Pancreas (tissue), 10 donors: ENCODE measurements around the gene HHAT. TPM values are rescaled to one million over a fixed set of nuclear protein-coding genes. Genes with fewer than 3 reads are reported as not detected.

Experiments
- ATAC-seq, 4 donors: fragments of 200-7000 bp; cut with Tn5 transposase; one replicate each; pipeline versions ENCODE4 v1.8.0 to v1.9.1; 2020; ENCODE audit warnings: mild to moderate bottlenecking in 4 of 4, moderate library complexity in 4 of 4
- DNase-seq, 6 donors: peaks; one replicate each; pipeline ENCODE4 v3.0.0-alpha.2; 2020
- FAIRE-seq: peaks from 2 replicates; lab custom pipeline; 2012; peaks lifted over from hg19 to GRCh38; lab: Jason Lieb, UNC
- H3K27ac ChIP-seq, 4 donors: fragments of 200-600 bp; sonication (generic); 1 replicate in 3 of 4; 2 replicates in 1 of 4; pipeline versions ENCODE4 v1.5.0 to v1.8.0; 2020
- H3K27me3 ChIP-seq, 4 donors: fragments of 200-600 bp; one replicate each; pipeline ENCODE4 v1.8.0; 2021
- H3K36me3 ChIP-seq, 3 donors: fragments of 200-600 bp; sonication (generic) in 1 of 3; one replicate each; pipeline versions ENCODE4 v1.5.0 to v1.8.0; 2020 to 2021
- H3K4me1 ChIP-seq, 3 donors: fragments of 200-600 bp; one replicate each; pipeline ENCODE4 v1.8.0; 2021
- H3K4me3 ChIP-seq, 4 donors: fragments of 200-600 bp; sonication (generic) in 2 of 4; one replicate each; pipeline versions ENCODE4 v1.5.0 to v1.8.0; 2020 to 2021
- H3K9me3 ChIP-seq, 4 donors: fragments of 200-600 bp; one replicate each; pipeline ENCODE4 v1.8.0; 2021
- WGBS, 2 donors: extraction: QIAGEN DNeasy Blood & Tissue Kit; methylation state at CpG; one replicate each; pipeline ENCODE4 v1.1.7; 2013; 5-methylcytosine and 5-hydroxymethylcytosine counted together
- intact Hi-C, 3 donors: fragments of 100-400 bp; cut with DNase I; formaldehyde crosslinking; loops; one replicate each; pipeline versions ENCODE4 v1.11.1 to v1.14.2; 2022
- polyA plus RNA-seq, 2 donors: library from polyadenylated mRNA; stranded (reverse); fragments of 200-250 nt; gene quantifications; one replicate each; pipeline ENCODE4 v1.2.3, GENCODE V29; 2013
- total RNA-seq, 6 donors: library from RNA; stranded (reverse); fragmentation: NEBNext Ultra II Directional in 4 of 6; extraction: Animal tissue kit (Norgen Biotek cat#: 25700) in 4 of 6; gene quantifications; one replicate each; pipeline versions ENCODE4 v1.2.1 to v1.2.4, GENCODE V29; 2021 to 2023
- TF ChIP-seq, protein P1 (sequence below), 4 donors: fragments of 200-600 bp; sonication (generic) in 3 of 4; IDR thresholded peaks; one replicate each; pipeline versions ENCODE4 v1.5.0 to v1.8.0; 2021; ENCODE audit warnings: antibody characterized with exemption in 4 of 4
- donor health status: healthy with polysubstance abuse.
- donor health status: DM: no; HTN: no; CAD: no; lungs with moderate emphysema.
- donor health status: DM: no; HTN: no; CAD: no.
- donor health status: control.
- donor health status: control.
- donor health status: Bipolar disorder and iron deficiency.
- donor health status: DM: yes; HTN: yes; CAD: no.
- donor health status: DM: no; HTN: no; CAD: no.
- donor health status: DM: no; HTN: no; CAD: no.
- donor health status: DM: yes; HTN: yes; CAD: no.

Gene HHAT
- total and polyA plus RNA-seq, 8 donors: 1.3 to 4.1 (median 2.4) TPM

DNA sequence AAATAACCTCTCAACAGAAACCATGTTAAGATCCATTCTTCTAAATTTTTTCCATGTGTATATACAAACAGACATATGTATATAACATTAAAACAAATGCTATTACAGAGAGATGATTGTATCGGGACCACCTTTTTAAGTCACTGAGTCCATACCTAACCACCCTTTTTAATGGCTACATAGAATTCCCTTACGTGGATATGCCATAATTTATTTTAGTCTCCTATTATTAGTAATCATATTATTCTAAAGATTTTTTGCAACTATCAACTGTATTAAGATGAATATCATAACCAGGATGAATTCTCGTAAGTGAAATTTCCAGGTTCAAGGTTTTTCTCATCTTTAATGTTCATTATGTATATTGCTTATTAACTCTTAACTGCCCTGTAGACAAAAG lies 259.7 kb downstream of the HHAT start:
- TF ChIP-seq, protein P1, sequence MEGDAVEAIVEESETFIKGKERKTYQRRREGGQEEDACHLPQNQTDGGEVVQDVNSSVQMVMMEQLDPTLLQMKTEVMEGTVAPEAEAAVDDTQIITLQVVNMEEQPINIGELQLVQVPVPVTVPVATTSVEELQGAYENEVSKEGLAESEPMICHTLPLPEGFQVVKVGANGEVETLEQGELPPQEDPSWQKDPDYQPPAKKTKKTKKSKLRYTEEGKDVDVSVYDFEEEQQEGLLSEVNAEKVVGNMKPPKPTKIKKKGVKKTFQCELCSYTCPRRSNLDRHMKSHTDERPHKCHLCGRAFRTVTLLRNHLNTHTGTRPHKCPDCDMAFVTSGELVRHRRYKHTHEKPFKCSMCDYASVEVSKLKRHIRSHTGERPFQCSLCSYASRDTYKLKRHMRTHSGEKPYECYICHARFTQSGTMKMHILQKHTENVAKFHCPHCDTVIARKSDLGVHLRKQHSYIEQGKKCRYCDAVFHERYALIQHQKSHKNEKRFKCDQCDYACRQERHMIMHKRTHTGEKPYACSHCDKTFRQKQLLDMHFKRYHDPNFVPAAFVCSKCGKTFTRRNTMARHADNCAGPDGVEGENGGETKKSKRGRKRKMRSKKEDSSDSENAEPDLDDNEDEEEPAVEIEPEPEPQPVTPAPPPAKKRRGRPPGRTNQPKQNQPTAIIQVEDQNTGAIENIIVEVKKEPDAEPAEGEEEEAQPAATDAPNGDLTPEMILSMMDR (IDR thresholded peaks at IDR 0.05): no peak
- 89 to 92% methylated on average over 3 of the region's 3 CpGs for WGBS, 2 donors

DNA sequence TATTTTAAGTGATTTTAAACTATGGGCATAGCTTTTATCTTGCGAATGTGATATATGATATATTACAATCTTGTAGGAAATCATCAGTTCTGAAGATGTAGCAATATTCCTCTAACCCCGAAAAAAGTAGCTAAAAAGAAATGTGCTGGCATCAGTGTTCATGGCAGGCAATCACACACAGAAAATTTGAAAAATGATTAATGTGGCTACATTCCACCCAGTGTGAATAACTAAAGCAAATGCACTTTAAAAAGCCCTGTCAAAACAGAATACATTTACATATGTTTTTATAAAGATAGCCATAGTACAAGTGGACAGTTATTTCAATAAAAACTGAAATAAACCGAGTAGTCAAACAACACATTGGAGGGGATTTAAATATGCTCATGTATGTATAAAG lies 260.2 kb downstream of the HHAT start:
- no peaks in the 10 kb centered on the region for H3K36me3 ChIP-seq
- H3K4me3 ChIP-seq: no peak overlapping the region
- no peak for ATAC-seq
- no peak for FAIRE-seq
- DNase-seq: no peak
- no peaks in the 10 kb centered on the region for H3K9me3 ChIP-seq
- no peaks in the 10 kb centered on the region for H3K27me3 ChIP-seq
- intact Hi-C loops: loop anchor here in 2 of 3 donors (10.0 kb wide), 1 partner anchor 546 kb away; the partner anchor contains the start of gene KCNH1 (in 2 of the 2)
- H3K4me1 ChIP-seq: no peaks in the 10 kb centered on the region
- no peak overlapping the region for H3K27ac ChIP-seq
- 79 to 89% methylated on average over 3 of the region's 3 CpGs for WGBS, 2 donors
- TF ChIP-seq, protein P1 (IDR thresholded peaks at IDR 0.05): no peak

More for the DNA sequence above, 259.7 kb downstream of the HHAT start:
- no peaks in the 10 kb centered on the region for H3K9me3 ChIP-seq
- no peak overlapping the region for H3K27ac ChIP-seq
- intact Hi-C loops: loop anchor here in 2 of 3 donors (10.0 kb wide), 1 partner anchor 546 kb away; the partner anchor contains the start of gene KCNH1 (in 2 of the 2)
- no peaks in the 10 kb centered on the region for H3K27me3 ChIP-seq
- H3K4me1 ChIP-seq: no peaks in the 10 kb centered on the region
- ATAC-seq: no peak
- no peak for DNase-seq
- H3K4me3 ChIP-seq: no peak overlapping the region
- no peaks in the 10 kb centered on the region for H3K36me3 ChIP-seq
- FAIRE-seq: no peak

DNA sequence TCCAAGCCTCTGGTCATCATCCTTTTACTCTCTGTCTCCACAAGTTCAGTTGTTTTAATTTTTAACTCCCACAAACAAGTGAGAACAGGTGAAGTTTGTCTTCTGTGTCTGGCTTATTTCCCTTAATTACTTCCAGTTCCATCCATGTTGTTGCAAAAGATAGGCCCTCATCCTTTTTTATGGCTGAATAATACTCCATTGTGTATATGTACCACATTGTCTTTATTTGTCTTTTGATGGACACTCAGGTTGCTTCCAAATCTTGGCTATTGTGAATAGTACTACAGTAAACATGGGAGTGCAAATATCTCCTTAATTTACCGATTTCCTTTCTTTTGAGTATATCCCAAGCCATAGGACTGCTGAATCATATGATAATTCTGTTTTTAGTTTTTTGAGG lies 262.5 kb downstream of the HHAT start:
- Histone ChIP-seq H3K4me3 (no peak overlapping the region), H3K4me1 (no peaks in the 10 kb centered on the region), H3K27me3 (no peaks in the 10 kb centered on the region), H3K36me3 (no peaks in the 10 kb centered on the region), H3K9me3 (no peaks in the 10 kb centered on the region), H3K27ac (no peak overlapping the region)
- no peak for ATAC-seq
- TF ChIP-seq, protein P1 (IDR thresholded peaks at IDR 0.05): no peak
- 88 to 90% methylated on average over 1 of the region's 1 CpG for WGBS, 2 donors
- no peak for DNase-seq
- intact Hi-C loops: no loop called here
- FAIRE-seq: no peak

DNA sequence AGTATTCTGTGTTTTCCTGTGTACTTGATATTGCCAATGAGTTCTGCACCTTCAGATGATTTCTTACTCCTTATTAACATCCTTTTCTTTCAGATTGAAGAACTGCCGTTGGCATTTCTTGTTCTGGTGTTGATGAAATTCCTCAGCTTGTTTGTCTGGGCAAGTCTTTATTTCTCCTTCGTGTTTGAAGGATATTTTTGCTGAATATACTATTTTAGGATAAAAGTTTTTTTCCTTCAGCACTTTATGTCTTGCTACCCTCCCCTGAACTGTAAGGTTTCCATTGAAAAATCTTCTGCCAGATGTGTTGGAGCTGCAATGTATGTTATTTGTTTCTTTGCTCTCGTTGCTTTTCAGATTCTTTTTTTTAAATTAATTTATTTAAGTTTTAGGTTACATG lies 265.9 kb downstream of the HHAT start:
- ATAC-seq: no peak
- TF ChIP-seq, protein P1 (IDR thresholded peaks at IDR 0.05): no peak
- Histone ChIP-seq H3K36me3 (no peaks in the 10 kb centered on the region), H3K27ac (no peak overlapping the region), H3K27me3 (no peaks in the 10 kb centered on the region), H3K4me1 (no peaks in the 10 kb centered on the region), H3K4me3 (no peak overlapping the region), H3K9me3 (no peaks in the 10 kb centered on the region)
- intact Hi-C loops: no loop called here
- 39 to 44% methylated on average over 3 of the region's 3 CpGs for WGBS, 2 donors
- no peak for FAIRE-seq
- DNase-seq: no peak

DNA sequence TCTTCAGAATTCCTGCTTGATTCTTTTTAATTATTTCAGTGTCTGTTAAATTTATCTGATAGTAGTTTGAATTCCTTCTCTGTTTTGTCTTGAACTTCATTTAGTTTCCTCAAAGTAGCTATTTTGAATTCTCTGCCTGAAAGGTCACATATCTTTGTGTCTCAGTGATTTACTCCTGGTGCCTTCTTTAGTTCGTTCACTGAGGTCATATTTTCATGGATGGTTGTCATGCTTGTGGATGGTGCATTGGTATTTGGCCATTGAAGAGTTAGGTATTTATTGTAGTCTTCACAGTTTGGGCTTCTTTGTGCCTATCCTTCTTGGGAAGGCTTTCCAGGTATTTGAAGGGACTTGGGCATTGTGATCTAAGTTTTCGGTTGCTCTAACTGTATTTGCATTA lies 267.9 kb downstream of the HHAT start:
- 76 to 77% methylated on average over 2 of the region's 2 CpGs for WGBS, 2 donors
- H3K27me3 ChIP-seq: no peaks in the 10 kb centered on the region
- no peak for FAIRE-seq
- TF ChIP-seq, protein P1 (IDR thresholded peaks at IDR 0.05): no peak
- no peak for DNase-seq
- intact Hi-C loops: no loop called here
- H3K4me1 ChIP-seq: no peaks in the 10 kb centered on the region
- H3K4me3 ChIP-seq: no peak overlapping the region
- no peaks in the 10 kb centered on the region for H3K9me3 ChIP-seq
- no peak overlapping the region for H3K27ac ChIP-seq
- H3K36me3 ChIP-seq: no peaks in the 10 kb centered on the region
- no peak for ATAC-seq
